ENCODE measurements around the gene TNNI2.
"Not testable (repeated sequence)": the region's sequence is repeated elsewhere in the genome, so short reads cannot be mapped to it uniquely, and the experiment has no call there.

DNA sequence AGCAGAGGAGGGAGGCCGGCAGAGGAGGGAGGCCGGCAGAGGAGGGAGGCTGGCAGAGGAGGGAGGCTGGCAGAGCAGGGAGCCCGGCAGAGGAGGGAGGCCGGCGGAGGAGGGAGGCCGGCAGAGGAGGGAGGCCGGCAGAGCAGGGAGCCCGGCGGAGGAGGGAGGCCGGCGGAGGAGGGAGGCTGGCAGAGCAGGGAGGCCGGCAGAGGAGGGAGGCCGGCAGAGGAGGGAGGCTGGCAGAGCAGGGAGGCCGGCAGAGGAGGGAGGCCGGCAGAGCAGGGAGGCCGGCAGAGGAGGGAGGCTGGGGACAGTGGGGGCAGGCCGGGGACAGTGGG, 35.0 kb downstream of the TNNI2 start:
- TF ChIP-seq CTCF (IDR thresholded peaks at IDR 0.05; ENCODE audit: borderline replicate concordance, extremely low read depth, low read length, poor library complexity, severe bottlenecking); EZH2 (IDR thresholded peaks at IDR 0.05; ENCODE audit: borderline replicate concordance, low read depth, low read length, severe bottlenecking): not testable (repeated sequence)

Measured in DND-41 (cell line).